Measurements from ENCODE around the gene CYP4Z1.
"Not testable (repeated sequence)": the region's sequence is repeated elsewhere in the genome, so short reads cannot be mapped to it uniquely, and the experiment has no call there.

- TF ChIP-seq, protein P1, sequence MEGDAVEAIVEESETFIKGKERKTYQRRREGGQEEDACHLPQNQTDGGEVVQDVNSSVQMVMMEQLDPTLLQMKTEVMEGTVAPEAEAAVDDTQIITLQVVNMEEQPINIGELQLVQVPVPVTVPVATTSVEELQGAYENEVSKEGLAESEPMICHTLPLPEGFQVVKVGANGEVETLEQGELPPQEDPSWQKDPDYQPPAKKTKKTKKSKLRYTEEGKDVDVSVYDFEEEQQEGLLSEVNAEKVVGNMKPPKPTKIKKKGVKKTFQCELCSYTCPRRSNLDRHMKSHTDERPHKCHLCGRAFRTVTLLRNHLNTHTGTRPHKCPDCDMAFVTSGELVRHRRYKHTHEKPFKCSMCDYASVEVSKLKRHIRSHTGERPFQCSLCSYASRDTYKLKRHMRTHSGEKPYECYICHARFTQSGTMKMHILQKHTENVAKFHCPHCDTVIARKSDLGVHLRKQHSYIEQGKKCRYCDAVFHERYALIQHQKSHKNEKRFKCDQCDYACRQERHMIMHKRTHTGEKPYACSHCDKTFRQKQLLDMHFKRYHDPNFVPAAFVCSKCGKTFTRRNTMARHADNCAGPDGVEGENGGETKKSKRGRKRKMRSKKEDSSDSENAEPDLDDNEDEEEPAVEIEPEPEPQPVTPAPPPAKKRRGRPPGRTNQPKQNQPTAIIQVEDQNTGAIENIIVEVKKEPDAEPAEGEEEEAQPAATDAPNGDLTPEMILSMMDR (IDR thresholded peaks at IDR 0.05), result not testable (repeated sequence)
- TF ChIP-seq POLR2A (IDR thresholded peaks at IDR 0.05; ENCODE audit: low read depth); EP300 (IDR thresholded peaks at IDR 0.05); POLR2AphosphoS5 (IDR thresholded peaks at IDR 0.05): not testable (repeated sequence)
These were observed 73.3 kb downstream of the CYP4Z1 start for GRCh38 chr1:47140358-47140757.
